GM18508 (cell line): ENCODE data around the gene SERPIND1.
"Not testable (repeated sequence)": the region's sequence is repeated elsewhere in the genome, so short reads cannot be mapped to it uniquely, and the experiment has no call there.

Experiments used
- ATAC-seq: cut with Tn5 transposase; IDR thresholded peaks from one replicate; pipeline ENCODE4 v1.9.1; 2021; ENCODE audit warnings: moderate number of reproducible peaks; ENCODE audit not compliant: insufficient read depth, unreplicated experiment

SERPIND1 gene

DNA sequence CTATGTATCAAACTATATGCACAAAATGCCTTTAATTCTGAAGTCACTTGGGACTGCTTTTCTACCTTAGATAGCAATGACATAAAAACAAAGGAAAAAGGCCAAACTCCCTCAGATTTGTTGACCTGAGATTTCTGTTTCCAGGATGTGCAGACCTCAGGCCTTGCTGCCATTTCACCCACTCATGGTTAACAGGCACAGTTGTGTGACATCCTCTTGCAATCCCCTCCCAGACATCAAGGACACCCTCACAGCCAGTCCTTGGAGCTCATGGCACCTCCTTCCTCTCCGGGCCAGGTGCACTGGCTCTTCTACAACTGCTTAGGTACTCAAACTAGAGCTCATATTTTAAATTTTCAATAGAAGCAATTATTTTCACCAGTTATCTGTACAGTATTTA is 37.3 kb downstream of the SERPIND1 start:
- no peak for ATAC-seq

DNA sequence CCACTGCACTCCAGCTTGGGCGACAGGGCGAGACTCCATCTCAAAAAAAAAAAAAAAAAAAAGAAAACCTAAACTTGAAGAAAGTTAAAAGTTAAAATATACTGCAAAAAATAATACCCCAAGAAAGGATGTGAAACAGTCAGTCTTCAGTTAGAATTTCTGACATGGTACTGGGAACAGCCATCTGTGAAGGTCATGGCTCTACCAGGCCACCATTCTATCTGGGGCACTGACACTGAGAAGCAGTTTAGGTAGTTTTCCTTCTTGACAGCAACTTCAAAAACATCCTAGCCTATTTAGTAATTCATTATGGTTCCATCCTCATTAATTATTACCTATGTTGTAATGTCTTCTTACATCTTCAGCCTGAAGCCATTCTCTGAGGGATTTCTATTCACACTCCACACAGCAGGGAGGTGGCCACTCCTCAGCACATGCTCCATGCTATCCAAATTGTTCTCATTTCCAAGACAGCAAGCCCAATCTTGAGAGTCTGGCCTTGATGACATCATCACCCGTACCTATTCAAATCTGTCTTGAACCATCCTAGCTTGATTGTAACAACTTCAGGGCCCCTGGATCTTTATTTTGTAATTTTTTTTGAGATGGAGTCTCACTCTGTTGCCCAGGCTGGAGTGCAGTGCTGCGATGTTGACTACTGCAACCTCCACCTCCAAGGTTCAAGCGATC is 38.2 kb downstream of the SERPIND1 start:
- ATAC-seq = no peak

DNA sequence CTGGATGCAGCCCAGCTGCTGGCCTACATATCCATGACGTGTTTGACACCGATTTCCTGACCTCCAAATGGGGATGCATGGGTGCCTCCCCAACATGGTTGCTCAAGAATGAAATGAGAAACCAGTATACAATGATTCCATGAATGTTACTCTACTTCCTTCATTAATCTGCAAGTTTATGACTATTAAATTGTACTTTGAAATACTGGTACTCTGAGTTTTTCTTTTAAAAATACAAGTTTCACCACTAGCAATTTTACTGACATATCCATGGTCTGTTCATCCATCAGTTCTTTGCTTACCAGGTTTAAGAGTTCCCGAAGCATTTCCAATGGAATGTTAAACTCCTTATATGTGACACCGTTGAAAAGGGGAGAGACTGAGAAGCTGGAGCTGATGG is 39.1 kb downstream of the SERPIND1 start:
- ATAC-seq = no peak

DNA sequence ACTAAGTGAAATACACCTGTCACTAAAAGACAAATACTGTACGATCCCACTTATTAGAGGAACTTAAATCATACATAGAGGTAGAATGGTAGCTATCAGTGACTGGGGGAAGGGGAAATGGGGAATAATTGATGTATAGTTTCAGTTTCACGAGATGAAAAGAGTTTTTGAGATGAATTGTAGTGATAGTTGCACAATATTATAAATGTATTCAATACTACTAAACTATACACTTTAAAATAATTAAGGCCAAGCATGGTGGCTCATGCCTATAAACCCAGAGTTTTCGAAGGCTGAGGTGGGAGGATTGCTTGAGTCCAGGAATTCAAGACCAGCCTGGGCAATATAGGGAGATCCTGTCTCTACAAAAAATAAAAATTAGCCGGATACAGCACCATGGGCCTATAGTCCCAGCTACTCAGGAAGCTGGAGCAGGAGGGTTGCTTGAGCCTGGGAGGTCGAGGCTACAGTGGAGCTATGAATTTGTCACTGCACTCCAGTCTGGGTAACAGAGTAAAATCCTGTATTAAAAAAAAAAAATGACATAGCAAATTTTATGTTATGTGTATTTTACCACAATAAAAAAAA is 40.4 kb downstream of the SERPIND1 start:
- ATAC-seq = no peak

DNA sequence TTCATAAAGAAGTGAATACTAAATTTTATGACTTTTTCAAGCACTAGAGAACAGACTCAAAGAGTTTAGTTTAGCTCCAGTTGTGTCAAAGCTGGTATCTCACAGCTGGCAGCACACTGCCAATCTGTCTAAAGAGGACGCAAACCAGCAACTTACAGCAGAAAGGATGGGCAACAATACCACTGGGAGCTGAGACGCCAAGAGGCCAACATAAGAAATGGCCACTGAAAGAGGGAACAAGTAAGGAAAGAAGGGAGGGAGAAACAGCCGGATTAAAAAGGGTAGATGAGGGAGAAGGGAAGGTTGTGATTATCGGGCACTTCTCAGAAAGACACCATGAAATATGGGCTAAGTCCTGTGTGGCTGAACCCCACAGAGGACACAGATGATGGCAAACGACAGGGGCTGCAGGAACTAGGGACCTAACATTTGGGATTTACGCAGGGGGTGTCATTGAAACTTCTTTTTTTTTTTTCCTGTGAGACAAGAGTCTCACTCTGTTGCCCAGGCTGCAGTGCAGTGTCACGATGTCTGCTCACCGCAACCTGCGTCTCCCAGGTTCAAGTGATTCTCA is 41.7 kb downstream of the SERPIND1 start:
- no peak for ATAC-seq

DNA sequence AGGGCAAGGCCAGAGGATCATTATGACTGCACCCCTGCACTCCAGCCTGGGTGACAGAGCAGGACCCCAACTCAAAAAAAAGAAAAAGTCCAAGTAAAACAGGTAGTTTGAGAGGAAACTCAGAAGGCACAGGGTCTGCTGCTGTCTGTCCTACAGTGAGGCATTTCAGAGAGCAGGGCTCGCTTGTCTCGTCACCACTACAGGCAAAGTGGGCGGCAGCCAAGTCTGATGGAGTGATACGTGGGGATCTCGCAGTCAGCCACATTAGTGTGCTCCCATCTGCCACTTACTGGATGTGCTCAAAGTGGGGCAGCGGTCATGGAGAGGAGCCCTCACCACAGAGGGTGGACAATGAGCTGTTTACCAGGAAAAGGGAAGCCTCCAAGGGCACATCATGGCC is 42.6 kb downstream of the SERPIND1 start:
- ATAC-seq = no peak

DNA sequence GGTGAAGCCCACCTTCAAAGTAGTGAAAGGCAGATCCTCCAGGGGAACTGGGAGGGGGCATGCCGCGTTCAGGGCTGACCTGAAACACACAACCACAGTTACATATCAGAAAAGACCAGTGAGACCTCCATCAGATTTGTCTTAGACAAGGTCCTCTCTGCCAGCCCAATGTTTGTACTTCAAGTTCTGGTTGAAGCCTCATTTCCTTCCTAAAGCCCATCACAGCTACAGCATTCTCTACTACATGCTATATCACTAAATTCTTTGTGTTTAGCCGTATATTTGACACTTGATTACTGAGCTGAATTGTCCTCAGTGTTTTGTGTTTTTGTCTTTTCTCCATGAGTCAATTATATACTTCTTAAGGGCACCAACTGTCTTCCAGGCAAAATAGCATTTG is 44.6 kb downstream of the SERPIND1 start:
- no peak for ATAC-seq

DNA sequence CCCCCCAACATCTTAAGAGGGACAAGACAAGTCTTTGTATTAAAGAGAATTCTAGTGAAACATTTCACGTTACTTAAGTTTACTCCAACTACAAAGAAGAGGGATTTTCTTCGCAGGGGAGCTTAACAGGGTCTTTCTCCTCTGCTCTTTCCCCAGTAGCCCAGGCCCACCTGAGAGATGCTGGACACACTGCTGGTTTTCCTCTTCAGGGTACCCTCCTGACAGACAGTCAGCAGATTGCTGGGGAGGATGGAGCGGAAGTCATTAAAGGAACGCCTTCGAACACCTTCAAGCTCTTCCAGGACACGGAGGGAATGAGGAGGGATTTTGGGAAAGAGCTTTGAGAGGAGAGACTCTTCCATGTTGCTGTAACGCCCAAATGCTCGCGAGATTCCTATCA is 45.6 kb downstream of the SERPIND1 start:
- ATAC-seq = no peak

DNA sequence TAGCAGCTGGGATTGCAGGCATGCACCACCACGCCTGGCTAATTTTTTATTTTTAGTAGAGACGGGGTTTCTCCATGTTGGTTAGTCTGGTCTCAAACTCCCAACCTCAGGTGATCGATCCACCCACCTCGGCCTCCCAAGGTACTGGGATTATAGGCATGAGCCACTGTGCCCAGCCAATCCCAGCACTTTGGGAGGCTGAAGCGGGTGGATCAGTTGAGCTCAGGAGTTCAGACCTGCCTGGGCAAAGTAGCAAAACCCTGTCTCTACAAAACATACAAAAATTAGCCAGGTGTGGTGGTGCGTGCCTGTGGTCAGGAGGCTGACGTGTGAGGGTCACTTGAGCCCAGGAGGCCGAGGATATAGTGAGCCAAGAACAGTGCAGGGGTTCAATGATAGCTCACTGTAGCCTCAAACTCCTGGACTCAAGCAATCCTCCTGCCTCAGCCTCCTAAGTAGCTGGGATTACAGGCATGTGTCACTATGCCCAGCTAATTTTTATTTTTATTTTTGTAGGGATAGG is 47.9 kb downstream of the SERPIND1 start:
- ATAC-seq = not testable (repeated sequence)

DNA sequence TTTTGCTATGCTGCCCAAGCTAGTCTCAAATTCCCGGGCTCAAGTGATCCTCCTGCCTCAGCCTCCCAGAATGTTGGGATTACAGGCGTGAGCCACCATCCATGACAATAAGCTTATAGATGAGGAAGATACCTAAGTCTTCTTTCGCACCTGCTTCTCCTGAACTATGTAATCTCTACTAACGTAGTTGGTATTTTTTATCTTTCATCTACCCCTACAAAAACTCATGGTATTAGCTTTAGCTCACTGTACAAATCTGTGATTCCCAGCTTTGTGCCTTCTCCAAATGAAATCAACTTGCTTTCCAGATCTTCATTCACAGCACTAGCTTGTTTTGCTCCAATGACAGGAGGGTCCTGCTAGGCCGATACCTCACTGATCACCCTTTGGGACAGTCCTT is 48.3 kb downstream of the SERPIND1 start:
- no peak for ATAC-seq

DNA sequence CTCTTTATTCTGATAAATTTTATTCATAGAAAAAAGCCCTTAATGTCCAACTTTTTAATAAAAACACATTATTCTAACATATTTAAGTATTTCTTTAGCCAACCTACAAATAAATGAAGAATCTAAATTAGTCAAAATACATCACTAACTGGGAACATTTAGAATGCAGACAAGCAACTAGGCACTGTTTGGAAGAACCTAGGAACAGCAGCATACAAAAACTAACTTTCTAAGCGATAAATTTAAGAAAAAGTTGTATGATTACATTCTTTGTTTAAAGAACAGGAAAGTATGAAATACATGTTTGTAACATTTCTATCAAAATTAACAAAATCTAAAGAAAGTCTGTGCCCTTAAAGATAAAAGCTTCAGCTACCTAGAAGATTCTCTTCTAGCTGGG is 49.4 kb downstream of the SERPIND1 start:
- ATAC-seq = no peak

DNA sequence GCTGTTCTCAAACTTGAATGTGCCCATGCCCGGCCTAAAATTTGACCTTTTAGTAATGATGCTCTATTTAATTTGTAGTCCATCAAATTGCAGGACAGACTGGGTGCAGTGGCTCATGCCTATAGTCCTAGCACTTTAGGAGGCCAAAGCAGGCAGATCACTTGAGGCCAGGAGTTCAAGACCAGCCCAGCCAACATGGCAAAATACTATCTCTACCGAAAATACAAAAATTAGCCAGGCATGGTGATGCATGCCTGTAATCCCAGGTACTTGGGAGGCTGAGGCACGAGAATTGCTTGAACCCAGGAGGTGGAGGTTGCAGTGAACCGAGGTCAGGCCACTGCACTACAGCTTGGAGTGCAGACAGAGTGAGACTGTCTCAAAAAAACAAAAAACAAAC is 51.3 kb downstream of the SERPIND1 start:
- ATAC-seq = not testable (repeated sequence)

DNA sequence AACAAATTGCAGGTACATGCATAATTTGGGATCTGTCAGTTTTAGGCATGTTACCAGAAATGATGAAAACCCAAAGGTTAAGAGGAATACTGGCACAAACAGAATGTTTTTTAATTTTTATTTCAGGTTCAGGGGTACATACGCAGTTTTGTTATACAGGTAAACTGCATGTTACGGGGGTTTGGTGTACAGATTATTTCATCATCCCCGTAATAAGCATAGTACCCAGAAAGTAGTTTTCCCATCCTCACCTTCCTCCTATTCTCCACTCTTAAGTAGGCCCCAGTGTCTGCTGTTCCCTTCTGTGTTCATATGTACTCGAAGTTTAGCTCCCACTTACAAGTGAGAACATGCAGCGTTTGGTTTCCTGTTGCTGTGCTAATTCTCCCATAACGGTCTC is 51.7 kb downstream of the SERPIND1 start:
- no peak for ATAC-seq

DNA sequence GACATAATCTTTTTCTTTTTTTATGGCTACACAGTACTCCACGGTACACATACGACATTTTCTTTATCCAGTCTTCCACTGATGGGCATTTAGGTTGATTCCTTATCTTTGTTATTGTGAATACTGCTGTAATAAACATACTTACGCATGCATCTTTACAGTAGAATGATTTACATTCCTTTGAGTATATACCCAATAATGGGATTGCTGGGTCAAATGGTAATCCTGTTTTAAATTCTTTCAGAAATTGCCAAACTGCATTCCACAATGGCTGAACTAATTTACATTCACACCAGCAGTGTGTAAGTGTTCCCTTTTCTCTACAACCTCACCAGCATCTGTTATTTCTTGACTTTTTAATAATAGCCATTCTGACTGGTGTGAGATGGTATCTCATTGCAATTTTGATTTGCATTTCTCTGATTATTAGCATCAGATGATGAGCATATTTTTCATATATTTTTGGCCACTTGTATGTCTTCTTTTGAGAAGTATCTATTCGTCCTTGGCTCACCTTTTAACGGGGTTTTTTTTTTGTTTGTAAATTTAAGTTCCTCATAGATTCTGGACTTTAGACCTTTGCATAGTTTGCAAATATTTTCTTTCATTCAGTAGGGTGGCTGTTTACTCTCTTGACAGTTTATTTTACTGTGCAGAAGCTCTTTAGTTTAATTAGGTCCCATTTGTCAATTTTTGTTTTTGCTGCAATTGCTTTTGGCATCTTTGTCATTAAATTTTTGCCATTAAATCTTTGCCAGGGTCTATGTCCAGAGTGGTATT is 52.6 kb downstream of the SERPIND1 start:
- not testable (repeated sequence) for ATAC-seq

DNA sequence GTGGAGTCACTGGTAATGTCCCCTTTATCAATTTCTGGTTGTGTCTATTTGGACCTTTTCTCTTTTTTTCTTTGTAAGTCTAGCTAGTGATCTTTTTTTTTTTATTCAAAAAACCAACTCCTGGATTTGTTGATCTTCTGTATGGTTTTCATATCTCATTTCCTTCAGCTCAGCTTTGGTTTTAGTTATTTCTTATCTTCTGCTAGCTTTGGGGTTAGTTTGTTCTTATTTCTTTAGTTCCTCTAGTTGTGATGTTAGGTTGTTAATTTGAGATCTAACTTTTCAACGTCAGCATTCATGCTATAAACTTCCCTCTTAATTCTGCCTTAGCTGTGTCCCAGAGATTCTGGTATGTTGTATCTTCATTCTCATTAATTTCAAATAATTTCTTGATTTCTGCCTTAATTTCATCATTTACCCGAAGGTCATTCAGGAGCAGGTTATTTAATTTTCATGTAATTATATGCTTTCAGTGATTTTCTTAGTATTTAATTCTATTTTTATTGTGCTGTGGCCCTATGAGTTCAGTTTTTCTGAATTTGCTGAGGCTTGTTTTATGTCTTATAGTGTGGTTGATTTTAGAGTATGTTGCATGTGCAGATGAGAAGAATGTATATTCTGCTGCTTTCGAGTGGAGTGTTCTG is 55.7 kb downstream of the SERPIND1 start:
- ATAC-seq = no peak

DNA sequence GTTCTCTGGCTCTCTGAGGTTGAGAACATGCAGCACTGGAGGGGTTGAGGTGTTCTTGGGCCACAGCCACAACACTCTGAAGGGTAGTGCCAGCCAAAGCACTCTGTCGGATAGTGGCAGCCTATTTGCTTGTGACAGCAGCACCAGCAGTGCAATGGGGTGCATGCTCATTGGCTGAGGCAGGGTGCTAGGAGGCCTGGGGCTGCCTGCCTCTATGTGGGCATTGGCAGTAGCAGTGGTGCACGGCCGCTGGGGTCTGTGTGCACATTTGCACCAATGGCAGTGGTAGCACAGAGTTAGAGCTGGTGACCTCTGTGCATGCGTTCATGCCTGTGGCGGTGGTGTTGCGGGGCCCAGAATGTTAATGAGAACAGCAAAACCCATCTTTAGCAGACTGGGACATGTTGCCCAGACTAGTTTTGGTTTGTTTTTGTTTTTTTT is 59.3 kb downstream of the SERPIND1 start:
- ATAC-seq = no peak

DNA sequence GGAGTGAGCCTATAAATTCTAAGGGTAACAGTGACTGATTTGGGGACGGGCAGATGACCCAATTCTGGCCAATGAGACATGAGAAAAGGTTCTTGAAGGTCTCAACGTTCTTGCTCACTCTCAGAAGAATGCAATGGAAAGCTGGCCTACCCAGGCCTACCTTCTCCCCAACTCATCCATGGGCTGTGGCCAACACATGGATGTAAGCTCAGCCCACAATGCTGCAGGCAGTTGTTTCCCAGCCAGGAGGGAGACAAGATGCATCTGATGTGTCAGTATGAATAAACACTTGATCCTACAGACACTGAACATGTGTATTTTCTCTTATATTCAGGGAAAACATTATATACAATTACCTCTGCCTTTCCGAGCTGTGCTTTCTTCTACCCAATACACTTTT is 60.3 kb downstream of the SERPIND1 start:
- no peak for ATAC-seq

DNA sequence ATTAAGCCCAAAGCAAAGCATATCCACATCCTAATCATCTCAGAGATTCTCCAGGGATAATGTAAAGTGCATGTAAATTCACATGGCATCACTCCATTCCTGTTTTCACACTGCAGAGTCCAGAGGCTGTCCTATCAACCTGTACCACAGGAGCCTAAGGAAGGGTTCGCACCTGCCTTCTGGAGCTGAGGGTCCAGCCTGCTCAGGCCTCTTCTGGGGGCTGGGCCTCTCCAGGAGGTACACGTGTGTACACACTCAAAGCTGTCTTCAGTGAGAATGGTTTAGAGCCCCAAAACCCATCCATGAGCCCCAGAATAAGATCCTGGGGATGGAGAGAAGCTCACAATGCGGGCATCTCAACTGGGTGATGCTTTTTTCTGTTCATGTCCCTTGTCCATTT is 60.8 kb downstream of the SERPIND1 start:
- no peak for ATAC-seq
